ENCODE data around the gene SKI.

DNA sequence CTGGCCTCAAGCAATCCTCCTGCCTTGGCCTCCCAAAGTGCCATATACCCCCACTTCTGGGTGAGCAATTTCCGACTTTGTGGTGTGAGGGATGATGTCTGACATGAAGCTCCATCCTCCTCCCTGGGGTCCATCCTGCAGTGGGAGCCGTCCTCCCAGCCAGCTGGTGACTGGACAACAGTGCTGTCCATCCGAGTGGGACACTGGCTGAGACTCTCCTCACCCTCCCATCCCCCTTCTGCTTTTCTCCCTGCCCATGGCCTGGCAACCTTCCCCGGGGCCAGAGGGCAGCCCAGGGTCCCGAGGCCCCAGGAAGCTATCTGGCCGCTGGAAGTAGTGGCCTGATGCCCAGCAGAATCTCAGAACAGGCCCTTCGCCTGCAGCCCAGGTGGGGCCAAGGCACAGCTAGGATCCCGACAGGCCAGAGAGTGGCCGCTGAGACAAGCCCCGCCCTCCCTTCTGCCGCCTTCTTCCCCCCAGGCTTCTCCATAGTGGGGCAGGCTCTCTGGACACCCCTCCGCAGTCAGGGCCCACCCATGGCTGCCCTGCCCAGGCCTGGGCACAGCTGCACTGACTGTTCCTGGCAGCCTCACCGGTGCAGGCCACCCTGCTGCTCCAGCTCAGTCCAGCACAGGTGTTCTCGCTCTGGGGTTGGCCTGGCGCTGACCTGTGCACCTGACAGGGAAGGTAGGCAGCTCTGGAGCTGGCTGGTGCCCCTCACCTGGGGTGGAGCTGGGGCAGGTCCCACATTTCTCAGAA, 25.1 kb upstream of the SKI start:
- TF ChIP-seq ZBTB17 (CRISPR knock-in tag; IDR thresholded peaks at IDR 0.05) (no peak), SRSF3 (IDR thresholded peaks at IDR 0.05; ENCODE audit: insufficient read depth, low read length) (no peak), GTF2F1 (IDR thresholded peaks at IDR 0.05; ENCODE audit: low read depth, low read length) (no peak), SIN3A (IDR thresholded peaks at IDR 0.05; ENCODE audit: borderline replicate concordance in 2 of 2, control insufficient read depth in 1 of 2, low read depth in 2 of 2, low read length in 2 of 2) (no peak), SP1 (CRISPR knock-in tag; IDR thresholded peaks at IDR 0.05) (no peak), SMC3 (conservative IDR thresholded peaks at IDR 0.05; ENCODE audit: insufficient read depth, low read depth, low read length) (no peak), RCOR1 (IDR thresholded peaks at IDR 0.05; ENCODE audit: borderline replicate concordance in 1 of 2, low read depth in 2 of 2, low read length in 2 of 2) (no peak), ZNF24 (IDR thresholded peaks at IDR 0.05) (no peak), POLR2AphosphoS2 (IDR thresholded peaks at IDR 0.05; ENCODE audit: low read length) (no peak), KLF16 (IDR thresholded peaks at IDR 0.05) (no peak)
- TF ChIP-seq, protein P1, sequence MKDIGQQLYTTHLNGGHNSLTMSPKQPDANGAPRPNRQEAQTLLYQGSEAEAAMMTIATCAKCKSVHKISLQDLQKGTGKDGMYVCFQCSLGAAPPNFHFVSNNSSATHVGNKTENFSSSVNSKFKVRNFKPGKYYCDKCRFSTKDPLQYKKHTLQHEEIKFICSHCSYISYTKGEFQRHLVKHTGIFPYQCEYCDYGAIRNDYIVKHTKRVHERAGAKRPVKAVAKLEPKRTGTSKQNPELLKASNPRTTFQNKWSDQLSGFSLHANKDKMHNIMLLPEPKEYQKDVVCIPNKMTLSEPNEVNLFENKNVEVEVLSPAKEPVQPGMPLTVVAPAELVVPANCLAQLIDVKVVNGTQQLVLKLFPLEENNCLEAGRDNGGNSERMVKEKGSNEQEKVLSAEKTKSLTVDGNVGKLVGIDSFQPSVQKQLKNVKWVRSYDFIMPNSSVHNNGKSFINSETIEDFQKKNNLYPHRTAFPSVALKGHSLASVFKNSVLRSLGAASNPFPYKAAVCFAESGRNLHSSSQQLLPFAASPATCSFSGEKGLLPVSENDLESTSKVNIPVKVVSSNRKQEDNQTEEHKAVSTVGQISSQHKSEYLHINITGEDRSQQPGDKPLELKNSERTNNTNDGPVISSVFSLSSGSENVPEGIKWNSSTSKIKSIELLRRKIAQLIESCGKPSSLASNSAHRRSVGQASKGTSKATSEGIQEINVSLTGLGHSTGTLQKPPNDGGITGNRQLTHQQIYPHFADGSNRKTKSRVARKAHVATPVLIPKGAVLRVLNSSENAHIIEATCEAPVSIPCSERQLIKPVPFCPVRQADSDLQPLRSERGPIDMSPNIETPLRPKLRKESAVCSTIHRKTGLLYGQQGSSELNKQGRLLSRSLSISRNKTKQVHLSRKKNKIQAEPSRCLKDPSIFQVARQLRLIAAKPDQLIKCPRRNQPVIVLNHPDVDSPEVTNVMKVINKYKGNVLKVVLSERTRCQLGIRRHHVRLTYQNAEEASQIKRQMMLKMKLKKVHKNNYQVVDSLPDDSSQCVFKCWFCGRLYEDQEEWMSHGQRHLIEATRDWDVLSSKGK (CRISPR knock-in tag; IDR thresholded peaks at IDR 0.05): no peak
- TF ChIP-seq, protein P2, sequence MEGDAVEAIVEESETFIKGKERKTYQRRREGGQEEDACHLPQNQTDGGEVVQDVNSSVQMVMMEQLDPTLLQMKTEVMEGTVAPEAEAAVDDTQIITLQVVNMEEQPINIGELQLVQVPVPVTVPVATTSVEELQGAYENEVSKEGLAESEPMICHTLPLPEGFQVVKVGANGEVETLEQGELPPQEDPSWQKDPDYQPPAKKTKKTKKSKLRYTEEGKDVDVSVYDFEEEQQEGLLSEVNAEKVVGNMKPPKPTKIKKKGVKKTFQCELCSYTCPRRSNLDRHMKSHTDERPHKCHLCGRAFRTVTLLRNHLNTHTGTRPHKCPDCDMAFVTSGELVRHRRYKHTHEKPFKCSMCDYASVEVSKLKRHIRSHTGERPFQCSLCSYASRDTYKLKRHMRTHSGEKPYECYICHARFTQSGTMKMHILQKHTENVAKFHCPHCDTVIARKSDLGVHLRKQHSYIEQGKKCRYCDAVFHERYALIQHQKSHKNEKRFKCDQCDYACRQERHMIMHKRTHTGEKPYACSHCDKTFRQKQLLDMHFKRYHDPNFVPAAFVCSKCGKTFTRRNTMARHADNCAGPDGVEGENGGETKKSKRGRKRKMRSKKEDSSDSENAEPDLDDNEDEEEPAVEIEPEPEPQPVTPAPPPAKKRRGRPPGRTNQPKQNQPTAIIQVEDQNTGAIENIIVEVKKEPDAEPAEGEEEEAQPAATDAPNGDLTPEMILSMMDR (IDR thresholded peaks at IDR 0.05 in 2 of 3, conservative IDR thresholded peaks at IDR 0.05 in 1 of 3; ENCODE audit: insufficient read depth in 2 of 3, low read depth in 1 of 3, low read length in 3 of 3): no peak
- TF ChIP-seq, protein P3, sequence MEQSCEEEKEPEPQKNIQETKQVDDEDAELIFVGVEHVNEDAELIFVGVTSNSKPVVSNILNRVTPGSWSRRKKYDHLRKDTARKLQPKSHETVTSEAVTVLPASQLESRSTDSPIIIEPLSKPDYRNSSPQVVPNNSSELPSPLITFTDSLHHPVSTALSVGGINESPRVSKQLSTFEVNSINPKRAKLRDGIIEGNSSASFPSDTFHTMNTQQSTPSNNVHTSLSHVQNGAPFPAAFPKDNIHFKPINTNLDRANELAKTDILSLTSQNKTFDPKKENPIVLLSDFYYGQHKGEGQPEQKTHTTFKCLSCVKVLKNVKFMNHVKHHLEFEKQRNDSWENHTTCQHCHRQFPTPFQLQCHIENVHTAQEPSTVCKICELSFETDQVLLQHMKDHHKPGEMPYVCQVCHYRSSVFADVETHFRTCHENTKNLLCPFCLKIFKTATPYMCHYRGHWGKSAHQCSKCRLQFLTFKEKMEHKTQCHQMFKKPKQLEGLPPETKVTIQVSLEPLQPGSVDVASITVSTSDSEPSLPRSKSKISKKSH (CRISPR knock-in tag; IDR thresholded peaks at IDR 0.05): no peak
- TF ChIP-seq, protein P4, sequence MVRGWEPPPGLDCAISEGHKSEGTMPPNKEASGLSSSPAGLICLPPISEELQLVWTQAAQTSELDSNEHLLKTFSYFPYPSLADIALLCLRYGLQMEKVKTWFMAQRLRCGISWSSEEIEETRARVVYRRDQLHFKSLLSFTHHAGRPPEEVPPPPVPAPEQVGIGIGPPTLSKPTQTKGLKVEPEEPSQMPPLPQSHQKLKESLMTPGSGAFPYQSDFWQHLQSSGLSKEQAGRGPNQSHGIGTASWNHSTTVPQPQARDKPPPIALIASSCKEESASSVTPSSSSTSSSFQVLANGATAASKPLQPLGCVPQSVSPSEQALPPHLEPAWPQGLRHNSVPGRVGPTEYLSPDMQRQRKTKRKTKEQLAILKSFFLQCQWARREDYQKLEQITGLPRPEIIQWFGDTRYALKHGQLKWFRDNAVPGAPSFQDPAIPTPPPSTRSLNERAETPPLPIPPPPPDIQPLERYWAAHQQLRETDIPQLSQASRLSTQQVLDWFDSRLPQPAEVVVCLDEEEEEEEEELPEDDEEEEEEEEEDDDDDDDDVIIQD (CRISPR knock-in tag; IDR thresholded peaks at IDR 0.05): no peak

Data from K562 (cell line).